Measurements from ENCODE around the gene ZNF576. TPM values are rescaled to one million over a fixed set of nuclear protein-coding genes. Genes with fewer than 3 reads are reported as not detected.

ZNF576 gene
- total RNA-seq, 1 donor from 2014 or later = 13.8 TPM

DNA sequence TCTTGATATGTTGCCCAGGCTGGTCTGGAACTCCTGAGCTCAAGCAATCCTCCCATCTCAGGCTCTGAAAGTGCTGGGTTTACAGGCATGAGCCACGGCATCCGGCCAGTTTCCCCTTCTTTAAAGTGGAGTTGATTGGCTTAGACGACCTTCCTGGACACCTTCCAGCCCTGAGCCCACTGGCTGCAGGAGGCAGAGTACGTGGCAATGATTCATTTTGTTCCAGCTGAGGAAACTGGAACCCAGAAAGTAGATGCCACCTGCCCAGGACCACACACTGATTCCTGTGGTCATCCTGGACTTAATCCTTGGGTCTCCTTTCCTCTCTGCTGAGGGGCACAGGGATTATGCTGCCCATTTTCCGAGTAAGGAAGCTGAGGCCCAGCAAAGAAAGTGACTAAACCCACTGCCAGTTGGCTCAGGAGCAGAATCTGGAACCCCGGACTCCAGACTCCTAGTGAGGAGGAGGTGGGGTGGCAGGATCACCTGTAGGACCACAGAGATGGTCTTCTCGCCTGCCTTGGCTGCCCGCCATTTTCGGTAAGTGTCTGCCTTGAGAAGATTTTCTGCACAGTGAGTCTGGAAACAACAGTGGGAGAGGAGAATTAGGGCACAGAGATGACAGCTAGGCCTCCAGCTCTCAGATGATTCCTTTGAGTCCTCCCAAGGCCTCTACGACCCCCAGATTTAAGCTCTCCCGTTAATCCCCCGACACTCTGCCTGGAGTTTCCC lies 21.8 kb upstream of the ZNF576 start:
- H3K4me2 ChIP-seq (ENCODE audit: low read length) = peak overlapping the region; percentile 97
- FAIRE-seq (no peak), DNase-seq (ENCODE audit: low read depth) (peak; percentile 64)
- peaks cover 28% of the 10 kb centered on the region for H3K79me2 ChIP-seq (ENCODE audit: insufficient read depth, low read length)
- H4K20me1 ChIP-seq (ENCODE audit: insufficient read depth, low read length) = peaks cover 10% of the 10 kb centered on the region
- H3K27me3 ChIP-seq (ENCODE audit: insufficient read depth, low read length) = no peaks in the 10 kb centered on the region
- peak overlapping the region; percentile 90 for H3K4me3 ChIP-seq (ENCODE audit: insufficient read depth, low read depth, low read length)
- TF ChIP-seq, protein P1, sequence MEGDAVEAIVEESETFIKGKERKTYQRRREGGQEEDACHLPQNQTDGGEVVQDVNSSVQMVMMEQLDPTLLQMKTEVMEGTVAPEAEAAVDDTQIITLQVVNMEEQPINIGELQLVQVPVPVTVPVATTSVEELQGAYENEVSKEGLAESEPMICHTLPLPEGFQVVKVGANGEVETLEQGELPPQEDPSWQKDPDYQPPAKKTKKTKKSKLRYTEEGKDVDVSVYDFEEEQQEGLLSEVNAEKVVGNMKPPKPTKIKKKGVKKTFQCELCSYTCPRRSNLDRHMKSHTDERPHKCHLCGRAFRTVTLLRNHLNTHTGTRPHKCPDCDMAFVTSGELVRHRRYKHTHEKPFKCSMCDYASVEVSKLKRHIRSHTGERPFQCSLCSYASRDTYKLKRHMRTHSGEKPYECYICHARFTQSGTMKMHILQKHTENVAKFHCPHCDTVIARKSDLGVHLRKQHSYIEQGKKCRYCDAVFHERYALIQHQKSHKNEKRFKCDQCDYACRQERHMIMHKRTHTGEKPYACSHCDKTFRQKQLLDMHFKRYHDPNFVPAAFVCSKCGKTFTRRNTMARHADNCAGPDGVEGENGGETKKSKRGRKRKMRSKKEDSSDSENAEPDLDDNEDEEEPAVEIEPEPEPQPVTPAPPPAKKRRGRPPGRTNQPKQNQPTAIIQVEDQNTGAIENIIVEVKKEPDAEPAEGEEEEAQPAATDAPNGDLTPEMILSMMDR (IDR thresholded peaks at IDR 0.05; ENCODE audit: insufficient read depth, low read depth, low read length) = no peak
- no peak for TF ChIP-seq EZH2 (IDR thresholded peaks at IDR 0.05; ENCODE audit: insufficient read depth, low read length)
- peak overlapping the region; percentile 95 for H3K9ac ChIP-seq (ENCODE audit: low read length)
- Mint-ChIP-seq H3K36me3 (ENCODE audit: low read depth, unreplicated experiment) (peaks cover 6% of the 10 kb centered on the region), H3K27me3 (ENCODE audit: low read depth, unreplicated experiment) (peaks cover 8% of the 10 kb centered on the region), H3K27ac (ENCODE audit: unreplicated experiment) (peak overlapping the region; percentile 77), H3K9me3 (ENCODE audit: unreplicated experiment) (peaks cover 2% of the 10 kb centered on the region), H3K4me3 (ENCODE audit: unreplicated experiment) (peak overlapping the region; percentile 95), H3K4me1 (ENCODE audit: low read depth, unreplicated experiment) (peaks cover 2% of the 10 kb centered on the region)
- peaks cover 5% of the 10 kb centered on the region for H3K36me3 ChIP-seq (ENCODE audit: insufficient read depth, low read length)
- peak overlapping the region; percentile 85 for H3K27ac ChIP-seq (ENCODE audit: low read depth, low read length)
- H3K4me1 ChIP-seq (ENCODE audit: insufficient read depth, low read length) = peaks cover 11% of the 10 kb centered on the region
- H2AFZ ChIP-seq (ENCODE audit: low read depth, low read length) = peak overlapping the region; percentile 81
- no peaks in the 10 kb centered on the region for H3K9me3 ChIP-seq (ENCODE audit: insufficient read depth, low read depth, low read length)

DNA sequence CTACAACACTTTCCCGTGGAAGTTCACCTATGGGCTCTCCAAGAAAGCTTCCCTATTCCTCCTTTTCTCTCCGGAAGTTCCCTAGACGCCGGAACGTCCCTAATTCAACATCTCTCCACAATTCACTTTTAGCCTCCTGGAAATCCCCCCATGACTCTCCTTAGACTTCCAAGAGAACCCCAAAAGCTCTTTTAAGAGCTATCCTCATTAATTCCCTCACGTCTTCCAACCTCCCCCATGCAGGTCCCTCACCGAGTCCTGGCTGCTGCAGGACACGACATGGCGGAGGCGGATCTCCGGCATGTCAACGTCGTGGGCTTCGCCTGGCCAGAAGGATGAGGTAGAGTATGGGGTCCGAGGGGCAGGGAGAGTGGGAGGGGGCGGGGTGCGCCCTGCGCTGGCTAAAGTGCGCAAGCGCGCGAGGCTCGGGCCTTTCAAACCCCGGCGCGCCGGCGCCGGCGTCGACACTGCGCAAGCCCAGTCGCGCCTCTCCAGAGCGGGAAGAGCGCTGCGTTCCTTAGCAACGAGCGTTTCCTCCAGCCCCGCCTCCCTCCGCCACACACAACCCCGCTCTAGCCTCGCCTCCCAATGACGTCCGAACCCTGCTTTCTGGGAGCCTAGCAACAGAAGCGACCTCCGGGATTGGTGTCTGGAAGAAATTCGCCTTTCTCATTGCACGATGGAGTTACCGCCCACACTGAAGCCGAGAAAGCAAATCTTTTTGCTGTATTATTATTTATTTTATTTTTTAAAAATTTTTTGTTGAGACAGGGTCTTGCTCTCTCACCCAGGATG lies 21.0 kb upstream of the ZNF576 start, which contains the start of the genes PINLYP and XRCC1:
Gene PINLYP, plus strand, starts transcription at position 646 of the 795 bp plus-strand sequence. CDS start 1,391 bp downstream, outside the sequence.
Gene XRCC1, minus strand, starts transcription at position 372 of the 795 bp plus-strand sequence. Its CDS starts 69 bp downstream, at position 303.
- Histone ChIP-seq H3K4me3 (ENCODE audit: insufficient read depth, low read depth, low read length) (peak within 1 kb of the TSS; percentile 90), H3K4me1 (ENCODE audit: insufficient read depth, low read length) (peaks cover 11% of the 10 kb centered on the region), H3K79me2 (ENCODE audit: insufficient read depth, low read length) (peaks cover 28% of the 10 kb centered on the region), H3K27ac (ENCODE audit: low read depth, low read length) (peak within 1 kb of the TSS; percentile 85), H3K36me3 (ENCODE audit: insufficient read depth, low read length) (peaks cover 2% of the 10 kb centered on the region), H3K9ac (ENCODE audit: low read length) (peak within 1 kb of the TSS; percentile 95), H4K20me1 (ENCODE audit: insufficient read depth, low read length) (peaks cover 2% of the 10 kb centered on the region), H2AFZ (ENCODE audit: low read depth, low read length) (peak within 1 kb of the TSS; percentile 81), H3K27me3 (ENCODE audit: insufficient read depth, low read length) (no peaks in the 10 kb centered on the region), H3K9me3 (ENCODE audit: insufficient read depth, low read depth, low read length) (no peaks in the 10 kb centered on the region), H3K4me2 (ENCODE audit: low read length) (peak within 1 kb of the TSS; percentile 97)
- DNase-seq (ENCODE audit: low read depth) (peak; percentile 95), FAIRE-seq (peak; percentile 85)
- TF ChIP-seq EZH2 (IDR thresholded peaks at IDR 0.05; ENCODE audit: insufficient read depth, low read length) = no peak
- TF ChIP-seq, protein P1 (IDR thresholded peaks at IDR 0.05; ENCODE audit: insufficient read depth, low read depth, low read length) = no peak
- H3K36me3 Mint-ChIP-seq (ENCODE audit: low read depth, unreplicated experiment) = peaks cover 6% of the 10 kb centered on the region
- peaks cover 2% of the 10 kb centered on the region for H3K4me1 Mint-ChIP-seq (ENCODE audit: low read depth, unreplicated experiment)
- peak within 1 kb of the TSS; percentile 77 for H3K27ac Mint-ChIP-seq (ENCODE audit: unreplicated experiment)
- peak within 1 kb of the TSS; percentile 95 for H3K4me3 Mint-ChIP-seq (ENCODE audit: unreplicated experiment)
- peaks cover 13% of the 10 kb centered on the region for H3K27me3 Mint-ChIP-seq (ENCODE audit: low read depth, unreplicated experiment)
- H3K9me3 Mint-ChIP-seq (ENCODE audit: unreplicated experiment) = peaks cover 2% of the 10 kb centered on the region
